GM19468 (cell line): ENCODE results near the gene G2E3.
A peak's percentile ranks its signal among the peaks of the same experiment; 100 is the strongest.
"Not testable (repeated sequence)": the region's sequence is repeated elsewhere in the genome, so short reads cannot be mapped to it uniquely, and the experiment has no call there.

ENCODE experiments used
- ATAC-seq: cut with Tn5 transposase; IDR thresholded peaks from one replicate; pipeline ENCODE4 v1.9.1; 2021; ENCODE audit warnings: mild to moderate bottlenecking, moderate library complexity, moderate number of reproducible peaks; ENCODE audit not compliant: unreplicated experiment; ENCODE audit errors: extremely low read depth

The G2E3 gene

GRCh38 chr14:30596935-30597334 lies 38.0 kb downstream of the G2E3 start:
- ATAC-seq, result no peak

DNA sequence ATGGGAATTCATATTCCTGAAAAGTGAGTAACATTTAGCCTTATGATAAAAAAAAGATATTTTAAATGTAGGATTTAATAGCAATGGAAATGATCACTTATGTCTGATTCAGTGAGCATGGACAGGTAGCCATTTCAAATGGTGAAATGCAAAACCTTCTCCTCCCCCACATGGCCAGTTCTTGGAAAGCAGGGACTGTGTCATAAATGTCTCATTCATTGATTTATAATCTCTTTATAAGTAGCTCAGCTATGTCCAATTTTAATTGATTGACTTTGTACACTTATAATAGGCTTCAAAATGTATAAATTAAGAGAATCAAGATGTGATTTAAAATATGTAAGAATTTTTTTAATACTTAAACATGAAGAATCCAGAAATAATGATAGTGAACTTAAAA lies 38.5 kb downstream of the G2E3 start:
- ATAC-seq, result no peak

GRCh38 chr14:30600922-30601918 lies 42.3 kb downstream of the G2E3 start:
- no peak for ATAC-seq

GRCh38 chr14:30603402-30603801 lies 44.4 kb downstream of the G2E3 start:
- ATAC-seq, result no peak

GRCh38 chr14:30604696-30605095 lies 45.7 kb downstream of the G2E3 start:
- ATAC-seq, result not testable (repeated sequence)

DNA sequence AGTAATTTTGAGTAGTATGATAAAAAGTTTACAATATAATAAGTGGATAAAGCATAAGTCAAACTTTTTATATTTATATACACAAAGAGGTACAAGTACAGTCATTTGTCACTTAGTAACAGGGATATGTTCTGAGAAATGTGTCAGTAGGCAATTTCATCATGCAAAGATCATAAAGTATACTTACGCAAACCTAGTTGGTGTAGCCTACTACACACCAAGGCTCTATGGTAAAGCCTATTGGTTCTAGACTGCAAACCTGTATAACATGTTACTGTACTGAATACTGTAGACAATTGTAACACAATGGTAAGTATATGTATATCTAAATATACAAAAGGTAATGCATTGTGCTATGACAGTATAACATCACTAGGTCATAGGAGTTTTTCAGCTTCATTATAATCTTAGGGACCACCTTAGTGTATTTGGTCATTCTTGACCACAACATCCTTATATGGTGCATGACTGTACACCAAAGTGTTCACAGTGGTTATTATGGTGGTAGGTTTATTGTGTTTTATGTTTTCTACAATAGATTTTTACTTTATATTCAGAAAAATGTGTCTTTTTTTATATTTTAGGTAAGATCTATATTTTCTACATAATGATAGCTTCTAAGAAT lies 48.3 kb downstream of the G2E3 start:
- no peak for ATAC-seq

- ATAC-seq, result no peak
Measured at GRCh38 chr14:30608533-30609006, 49.6 kb downstream of the G2E3 start.

DNA sequence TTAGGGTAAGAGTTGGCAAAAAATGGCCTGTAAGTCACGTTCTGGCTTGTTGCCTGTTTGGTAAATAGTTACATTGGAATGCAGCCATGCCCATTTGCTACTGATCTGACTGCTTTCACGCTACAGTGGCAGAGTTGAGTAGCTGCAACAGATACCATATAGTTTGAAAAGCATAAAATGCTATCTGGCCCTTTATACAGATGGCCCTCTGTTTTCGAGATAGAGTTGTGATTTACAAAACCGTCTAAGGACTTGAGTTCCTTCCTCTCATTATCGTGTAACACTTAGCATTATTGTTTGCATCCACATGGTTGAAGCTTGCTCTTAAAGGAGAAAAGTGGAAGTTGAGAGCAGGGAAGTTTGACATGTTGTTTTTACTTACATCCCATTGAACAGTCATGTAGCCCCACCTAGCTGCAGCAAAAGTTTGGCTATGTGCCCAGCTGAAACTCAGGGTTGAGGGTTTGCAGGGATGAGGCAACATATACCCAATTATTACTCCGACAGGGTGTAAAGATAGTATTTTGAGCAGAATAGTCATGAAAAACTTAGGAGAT lies 51.9 kb downstream of the G2E3 start:
- no peak for ATAC-seq

- no peak for ATAC-seq
Measured at GRCh38 chr14:30614155-30614554, 55.2 kb downstream of the G2E3 start.

DNA sequence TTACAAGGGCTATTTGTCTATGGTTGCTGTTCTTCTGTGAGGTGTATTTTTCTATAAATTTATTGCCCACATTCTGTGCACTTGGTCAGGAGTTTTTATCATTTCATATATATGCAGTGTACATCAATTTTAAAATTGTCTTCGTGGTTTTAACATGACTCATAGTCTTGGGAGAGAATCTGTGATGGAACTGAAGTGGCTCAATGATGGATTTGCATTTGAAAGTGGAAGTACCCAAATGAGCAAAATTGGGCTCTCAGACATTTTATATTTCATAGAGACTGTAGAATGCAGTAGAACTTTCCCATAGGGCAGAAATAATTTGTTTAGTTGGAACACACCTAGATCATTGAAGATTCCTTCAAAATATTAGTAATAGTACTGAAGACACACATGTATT lies 61.2 kb downstream of the G2E3 start:
- no peak for ATAC-seq

- no peak for ATAC-seq
Measured at GRCh38 chr14:30621354-30621939, 62.5 kb downstream of the G2E3 start.

GRCh38 chr14:30621940-30622830 lies 63.2 kb downstream of the G2E3 start, which contains the start of gene SCFD1:
Gene SCFD1 (plus strand): TSS chr14:30622319. CDS start chr14:30622339, 20 bp downstream.
- peak; percentile 94 for ATAC-seq

GRCh38 chr14:30623412-30624131 lies 64.6 kb downstream of the G2E3 start:
- no peak for ATAC-seq

DNA sequence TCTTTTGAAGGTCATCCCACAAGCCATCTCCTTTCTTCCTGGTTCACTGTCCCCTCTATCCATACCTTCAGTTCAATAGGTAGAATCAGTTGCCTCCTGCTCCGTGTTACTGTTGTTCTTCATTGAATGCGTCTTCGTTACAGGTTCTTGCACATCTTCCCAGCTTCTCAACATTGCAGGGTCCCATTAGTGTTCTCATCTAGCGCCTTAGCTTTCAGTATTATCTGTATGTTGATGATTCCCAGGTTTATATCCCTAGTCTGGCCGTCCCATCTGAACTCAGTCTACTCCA lies 65.1 kb downstream of the G2E3 start:
- no peak for ATAC-seq

GRCh38 chr14:30625533-30625932 lies 66.6 kb downstream of the G2E3 start:
- no peak for ATAC-seq

- ATAC-seq, result not testable (repeated sequence)
Measured at GRCh38 chr14:30629432-30629831, 70.5 kb downstream of the G2E3 start.

DNA sequence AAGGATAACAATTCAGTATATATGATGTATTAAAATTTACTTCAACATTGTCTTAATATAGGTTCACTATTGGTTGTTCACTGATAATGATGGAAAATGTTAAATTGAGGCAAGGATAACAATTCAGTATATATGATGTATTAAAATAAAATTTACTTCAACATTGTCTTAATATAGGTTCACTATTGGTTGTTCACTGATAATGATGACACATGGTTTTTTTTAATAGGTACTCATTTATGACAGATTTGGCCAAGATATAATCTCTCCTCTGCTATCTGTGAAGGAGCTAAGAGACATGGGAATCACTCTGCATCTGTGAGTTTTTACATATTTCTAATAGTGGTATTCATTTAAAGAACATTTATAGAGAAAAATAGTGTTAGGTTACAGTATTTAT lies 71.3 kb downstream of the G2E3 start:
- ATAC-seq, result no peak

GRCh38 chr14:30632730-30633129 lies 73.8 kb downstream of the G2E3 start:
- ATAC-seq, result no peak

DNA sequence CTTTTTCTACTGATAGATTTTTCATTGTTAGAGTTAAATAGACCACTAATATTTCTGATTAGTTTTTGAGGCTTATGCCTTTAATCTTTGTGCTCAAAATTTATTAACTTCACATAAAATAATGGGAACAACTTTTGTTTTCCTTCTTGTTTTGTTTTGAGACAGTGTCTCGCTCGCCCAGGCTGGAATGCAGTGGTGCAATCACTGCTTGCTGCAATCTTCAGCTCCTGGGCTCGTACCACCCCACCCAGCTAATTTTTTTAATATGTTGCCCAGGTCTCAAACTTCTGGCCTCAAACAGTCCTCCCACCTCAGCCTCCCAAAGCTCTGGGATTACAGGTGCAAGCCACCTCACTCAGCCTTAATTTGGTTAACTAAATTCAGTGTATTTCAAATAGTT lies 80.0 kb downstream of the G2E3 start:
- no peak for ATAC-seq
